HG02623 (cell line): ENCODE data around the gene DISP1.
A peak's percentile ranks its signal among the peaks of the same experiment; 100 is the strongest.

ENCODE experiments used
- ATAC-seq: cut with Tn5 transposase; IDR thresholded peaks from one replicate; pipeline ENCODE4 v1.9.1; 2021; ENCODE audit warnings: moderate library complexity; ENCODE audit not compliant: unreplicated experiment

The DISP1 gene

DNA sequence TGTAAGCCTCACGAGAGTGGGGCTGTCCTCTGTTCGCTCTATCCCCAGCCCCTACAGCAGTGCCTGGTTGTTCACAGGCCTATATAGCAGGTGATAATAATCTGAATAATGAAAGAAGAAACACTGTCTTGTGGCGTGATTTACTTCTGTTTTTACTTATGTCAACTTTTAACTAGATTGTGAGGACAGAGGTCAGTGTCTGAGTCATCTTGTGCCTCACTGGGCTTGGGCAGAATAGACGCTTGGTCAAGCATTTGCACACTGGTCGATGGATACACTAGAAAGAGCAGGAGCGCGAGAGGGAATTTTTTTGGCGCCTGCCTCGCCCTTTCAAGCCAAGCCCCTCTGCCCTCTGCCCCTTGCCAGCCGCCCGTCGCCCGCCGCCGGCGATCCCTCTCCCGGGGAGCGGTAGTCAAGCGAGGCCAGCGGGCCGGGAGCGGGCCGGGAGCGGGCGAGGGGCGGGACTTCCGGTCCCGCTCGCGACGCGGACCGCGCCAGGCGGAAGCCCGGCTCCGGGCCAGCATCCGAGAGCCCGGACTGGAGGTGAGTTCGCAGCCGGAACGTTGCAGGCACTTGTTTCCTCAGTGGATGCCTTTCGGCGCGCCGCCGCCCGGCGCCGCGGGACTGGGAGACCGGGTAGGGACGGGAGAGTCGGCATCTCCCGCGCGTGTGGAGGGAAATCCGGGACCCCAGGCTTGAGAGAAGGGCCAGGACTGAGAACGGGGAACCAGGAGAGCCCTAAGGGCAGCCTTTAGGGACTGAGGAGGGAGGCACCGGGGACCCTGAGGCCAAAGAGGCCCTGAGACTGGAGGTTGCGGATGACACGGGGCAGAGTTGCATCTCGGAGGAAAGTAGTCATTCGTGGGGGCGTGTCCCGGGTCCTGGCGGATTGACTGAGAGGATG lies at the start of gene DISP1:
Gene DISP1, plus strand, starts transcription at position 504 of the 904 bp plus-strand sequence. CDS start 127,785 bp downstream, outside the sequence.
- ATAC-seq: peak; percentile 92

DNA sequence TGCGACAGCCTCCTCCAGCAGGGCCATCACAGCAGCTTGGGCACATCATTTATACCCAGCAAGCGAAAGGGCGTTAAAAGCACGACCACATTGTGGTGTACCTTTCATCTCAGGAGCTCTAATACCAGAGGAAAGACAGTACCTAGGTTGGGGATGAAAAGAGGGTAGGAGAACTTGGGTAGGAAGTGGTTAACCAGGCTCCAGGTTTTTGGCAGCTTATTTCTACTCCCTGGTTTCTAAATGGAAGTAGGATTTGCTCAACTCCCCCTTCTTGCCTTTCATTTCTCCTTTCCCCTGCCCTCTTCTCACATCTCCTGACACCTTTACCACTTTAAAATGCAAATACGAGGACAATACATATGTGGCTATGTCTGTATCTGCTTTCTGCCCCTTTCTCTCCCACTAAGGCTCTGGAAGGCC lies 47.7 kb upstream of the DISP1 start:
- ATAC-seq: no peak

- ATAC-seq: no peak
Measured at GRCh38 chr1:222768592-222768991, 46.2 kb upstream of the DISP1 start.

DNA sequence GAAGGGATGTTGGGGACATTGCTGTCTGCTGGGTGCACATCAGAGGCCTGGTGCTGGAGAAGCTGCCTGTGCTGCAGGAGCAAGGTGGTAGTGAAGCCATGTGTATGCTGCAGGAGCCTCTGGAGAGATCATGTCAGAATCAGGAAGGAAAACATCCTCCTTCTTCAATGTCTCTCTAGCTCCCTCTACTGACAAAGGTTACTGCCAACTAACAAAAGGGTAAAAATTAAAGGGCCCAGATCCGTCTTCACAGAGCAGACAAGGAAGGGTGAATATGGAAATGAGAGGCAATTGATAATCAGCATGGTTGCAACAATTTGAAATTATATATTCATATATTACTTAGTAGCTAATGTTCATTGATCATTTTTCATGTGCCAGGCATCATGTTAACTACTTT lies 45.7 kb upstream of the DISP1 start:
- ATAC-seq: no peak

- ATAC-seq: no peak
Measured at GRCh38 chr1:222769971-222770620, 44.7 kb upstream of the DISP1 start.

GRCh38 chr1:222772996-222773379 lies 41.9 kb upstream of the DISP1 start:
- ATAC-seq: peak; percentile 79

DNA sequence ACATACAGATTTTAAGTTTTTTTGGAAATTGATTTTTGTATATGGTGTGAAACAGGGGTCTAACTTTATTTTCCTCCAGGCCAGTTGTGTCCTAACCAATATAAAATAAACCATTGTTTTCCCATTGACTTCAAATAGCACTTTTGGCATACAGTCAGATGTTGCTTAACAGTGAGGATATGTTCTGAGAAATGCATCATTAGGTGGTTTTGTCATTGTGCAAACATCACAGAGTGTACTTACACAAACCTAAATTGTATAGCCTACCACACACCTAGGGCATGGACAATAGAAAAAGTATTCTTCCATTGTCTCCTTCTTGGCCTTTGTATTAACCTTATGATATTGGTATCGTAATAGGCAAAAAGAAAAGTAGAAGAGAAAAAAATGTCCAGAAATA lies 37.4 kb upstream of the DISP1 start:
- ATAC-seq: no peak

- no peak for ATAC-seq
Measured at GRCh38 chr1:222777977-222778376, 36.9 kb upstream of the DISP1 start.

- no peak for ATAC-seq
Measured at GRCh38 chr1:222781251-222781650, 33.6 kb upstream of the DISP1 start.

DNA sequence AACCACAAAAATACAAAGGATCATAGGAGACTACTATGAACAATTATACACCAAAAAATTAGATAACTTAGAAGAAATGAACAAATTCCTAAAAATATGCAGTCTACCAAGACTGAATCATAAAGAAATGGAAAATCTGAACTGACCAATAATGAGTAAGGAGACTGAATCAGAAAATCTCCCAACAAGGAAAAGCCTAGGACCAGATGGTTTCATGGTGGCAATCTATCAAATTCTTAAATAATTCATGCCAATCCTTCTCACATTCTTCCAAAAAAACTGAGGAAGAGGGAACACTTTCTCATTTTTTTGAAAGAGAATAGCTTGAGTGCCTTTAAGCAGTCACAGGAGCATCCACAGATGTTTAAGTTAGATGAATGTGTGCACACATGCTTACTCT lies 31.8 kb upstream of the DISP1 start:
- ATAC-seq: no peak

- ATAC-seq: no peak
Measured at GRCh38 chr1:222784371-222784770, 30.5 kb upstream of the DISP1 start.

DNA sequence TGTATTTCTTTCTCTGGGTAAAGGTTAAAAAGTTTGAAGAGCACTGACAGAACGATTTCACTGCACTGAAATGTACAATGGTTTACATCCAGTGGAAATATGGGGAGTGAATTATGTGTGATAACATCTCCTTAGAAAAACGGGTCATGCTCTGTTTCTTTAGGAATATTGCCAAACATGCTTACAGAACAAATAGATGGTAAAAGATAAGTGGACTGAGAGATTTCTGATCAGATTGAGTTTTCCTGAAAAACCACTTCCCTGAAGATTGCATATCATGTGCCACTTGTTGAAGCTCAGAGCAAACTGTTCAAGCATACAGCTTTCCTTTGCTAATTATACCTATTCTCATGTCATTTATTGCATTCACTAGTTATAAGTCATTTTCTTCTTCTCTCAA lies 29.9 kb upstream of the DISP1 start:
- ATAC-seq: no peak

- no peak for ATAC-seq
Measured at GRCh38 chr1:222785529-222785928, 29.3 kb upstream of the DISP1 start.

GRCh38 chr1:222786121-222786520 lies 28.7 kb upstream of the DISP1 start:
- no peak for ATAC-seq

DNA sequence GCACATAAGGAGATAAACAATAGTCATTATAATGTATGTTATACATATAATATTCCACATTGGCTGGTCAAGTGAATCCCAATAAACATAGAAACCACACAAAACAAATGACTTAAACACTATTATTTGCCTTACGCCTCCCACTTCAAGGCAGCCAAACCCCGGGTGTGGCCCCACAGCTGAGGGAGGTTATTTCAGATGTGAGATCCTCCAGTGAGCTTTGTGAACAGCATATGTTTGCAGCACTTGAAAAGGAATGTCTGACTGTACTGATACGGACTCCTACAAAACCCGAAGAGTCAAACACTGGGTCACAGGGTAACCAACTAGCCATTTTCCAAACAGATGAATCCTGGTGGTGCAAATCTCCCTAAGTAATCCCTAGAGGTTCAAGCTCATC lies 27.1 kb upstream of the DISP1 start:
- ATAC-seq: no peak

DNA sequence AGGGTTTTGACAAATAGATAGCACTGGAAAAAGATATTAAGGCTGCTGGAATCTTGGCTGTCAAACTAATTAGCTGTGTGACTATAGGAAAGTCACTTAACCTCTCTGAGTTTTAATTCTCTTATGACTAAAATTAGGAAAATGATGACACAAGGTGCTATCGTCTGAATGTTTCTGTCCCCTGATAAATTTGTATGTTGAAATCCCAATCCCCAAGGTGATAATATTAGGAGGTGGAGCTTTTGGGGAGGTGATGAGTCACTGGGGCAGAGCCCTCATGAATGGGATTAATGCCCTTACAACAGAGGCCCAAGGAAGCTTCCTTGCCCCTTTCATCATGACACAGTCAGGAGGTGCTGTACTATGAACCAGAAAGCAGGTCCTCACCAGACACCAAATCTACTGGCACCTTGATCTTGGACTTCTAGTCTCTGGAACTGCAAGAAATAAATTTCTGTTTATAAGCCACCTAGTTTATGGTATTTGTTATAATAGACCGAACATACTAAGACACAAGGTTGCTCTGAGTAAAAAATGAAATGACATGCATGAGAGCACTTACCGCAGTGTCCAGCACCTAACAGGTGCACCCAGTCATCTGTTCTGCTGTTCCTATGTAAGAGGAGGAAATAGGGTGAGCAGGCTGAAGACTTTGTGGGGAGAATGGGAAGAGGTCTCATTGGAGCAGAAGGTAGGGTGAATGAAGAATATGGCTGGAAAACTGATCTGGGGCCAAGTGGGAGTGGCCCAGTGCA lies 26.3 kb upstream of the DISP1 start:
- no peak for ATAC-seq

GRCh38 chr1:222790115-222790514 lies 24.7 kb upstream of the DISP1 start:
- no peak for ATAC-seq

- no peak for ATAC-seq
Measured at GRCh38 chr1:222790520-222790919, 24.3 kb upstream of the DISP1 start.

- no peak for ATAC-seq
Measured at GRCh38 chr1:222791006-222791710, 23.7 kb upstream of the DISP1 start.

GRCh38 chr1:222792744-222793143 lies 22.1 kb upstream of the DISP1 start:
- no peak for ATAC-seq
